Lower lobe of right lung (tissue), 2 donors: ENCODE measurements around the gene LPP. TPM values are rescaled to one million over a fixed set of nuclear protein-coding genes. Genes with fewer than 3 reads are reported as not detected.

Experiments used
- ATAC-seq, 2 donors: fragments of 200-7000 bp; cut with Tn5 transposase; one replicate each; pipeline ENCODE4 v1.9.1; 2020 to 2022; ENCODE audit warnings: mild to moderate bottlenecking in 2 of 2, moderate library complexity in 2 of 2
- DNase-seq: peaks from one replicate; pipeline ENCODE4 v3.0.0-alpha.2; 2020
- H3K27ac ChIP-seq: fragments of 200-600 bp; one replicate; pipeline ENCODE4 v1.8.0; 2022
- H3K27me3 ChIP-seq: fragments of 200-600 bp; one replicate; pipeline ENCODE4 v1.8.0; 2022; ENCODE audit warnings: low read depth
- H3K36me3 ChIP-seq: fragments of 200-600 bp; one replicate; pipeline ENCODE4 v1.8.0; 2022; ENCODE audit warnings: mild to moderate bottlenecking
- H3K4me1 ChIP-seq: fragments of 200-600 bp; one replicate; pipeline ENCODE4 v1.8.0; 2022
- H3K4me3 ChIP-seq: fragments of 200-600 bp; one replicate; pipeline ENCODE4 v1.8.0; 2022; ENCODE audit warnings: mild to moderate bottlenecking
- H3K9me3 ChIP-seq: fragments of 200-600 bp; one replicate; pipeline ENCODE4 v1.8.0; 2022
- intact Hi-C: fragments of 100-400 bp; cut with DNase I; formaldehyde crosslinking; loops from one replicate; pipeline ENCODE4 v1.11.0; 2022
- total RNA-seq: library from RNA; stranded (reverse); fragmentation: NEBNext Ultra II Directional; extraction: Animal tissue kit (Norgen Biotek cat#: 25700); gene quantifications from one replicate; pipeline ENCODE4 v1.2.1, GENCODE V29; 2021
- TF ChIP-seq, protein P1 (sequence below): fragments of 200-600 bp; IDR thresholded peaks from one replicate; pipeline ENCODE4 v1.8.0; 2022; ENCODE audit warnings: antibody characterized with exemption, mild to moderate bottlenecking
- donor health status: DM: no; HTN: yes; CAD: no; lungs with severe emphysema.

LPP gene
- total RNA-seq, 1 donor from 2014 or later, result 180 TPM

DNA sequence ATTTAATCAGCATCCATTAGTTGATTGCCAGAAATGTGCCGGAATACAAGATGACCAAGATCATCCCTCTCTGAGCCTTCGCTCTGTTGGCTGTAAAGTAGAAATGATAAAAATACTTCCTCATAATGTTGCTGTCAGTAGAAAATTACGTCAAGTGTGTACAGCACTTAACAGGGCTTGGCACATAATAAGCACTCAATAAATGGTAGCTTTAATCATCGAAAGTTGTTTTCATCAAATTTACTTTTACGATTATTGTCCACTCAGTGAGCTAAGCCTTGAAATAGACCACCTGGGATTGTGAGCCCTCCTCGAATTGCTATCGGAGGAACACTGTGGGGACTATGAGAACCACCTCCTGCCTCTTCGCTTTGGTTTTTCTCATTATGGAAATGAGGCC is 716.5 kb downstream of the LPP start:
- Histone ChIP-seq H3K36me3 (peaks cover 34% of the 10 kb centered on the region), H3K4me3 (no peak overlapping the region), H3K9me3 (no peaks in the 10 kb centered on the region), H3K27me3 (no peaks in the 10 kb centered on the region), H3K27ac (no peak overlapping the region), H3K4me1 (no peaks in the 10 kb centered on the region)
- DNase-seq (no peak), ATAC-seq (no peak)
- TF ChIP-seq, protein P1, sequence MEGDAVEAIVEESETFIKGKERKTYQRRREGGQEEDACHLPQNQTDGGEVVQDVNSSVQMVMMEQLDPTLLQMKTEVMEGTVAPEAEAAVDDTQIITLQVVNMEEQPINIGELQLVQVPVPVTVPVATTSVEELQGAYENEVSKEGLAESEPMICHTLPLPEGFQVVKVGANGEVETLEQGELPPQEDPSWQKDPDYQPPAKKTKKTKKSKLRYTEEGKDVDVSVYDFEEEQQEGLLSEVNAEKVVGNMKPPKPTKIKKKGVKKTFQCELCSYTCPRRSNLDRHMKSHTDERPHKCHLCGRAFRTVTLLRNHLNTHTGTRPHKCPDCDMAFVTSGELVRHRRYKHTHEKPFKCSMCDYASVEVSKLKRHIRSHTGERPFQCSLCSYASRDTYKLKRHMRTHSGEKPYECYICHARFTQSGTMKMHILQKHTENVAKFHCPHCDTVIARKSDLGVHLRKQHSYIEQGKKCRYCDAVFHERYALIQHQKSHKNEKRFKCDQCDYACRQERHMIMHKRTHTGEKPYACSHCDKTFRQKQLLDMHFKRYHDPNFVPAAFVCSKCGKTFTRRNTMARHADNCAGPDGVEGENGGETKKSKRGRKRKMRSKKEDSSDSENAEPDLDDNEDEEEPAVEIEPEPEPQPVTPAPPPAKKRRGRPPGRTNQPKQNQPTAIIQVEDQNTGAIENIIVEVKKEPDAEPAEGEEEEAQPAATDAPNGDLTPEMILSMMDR, result no peak
- intact Hi-C loops, result no loop called here

DNA sequence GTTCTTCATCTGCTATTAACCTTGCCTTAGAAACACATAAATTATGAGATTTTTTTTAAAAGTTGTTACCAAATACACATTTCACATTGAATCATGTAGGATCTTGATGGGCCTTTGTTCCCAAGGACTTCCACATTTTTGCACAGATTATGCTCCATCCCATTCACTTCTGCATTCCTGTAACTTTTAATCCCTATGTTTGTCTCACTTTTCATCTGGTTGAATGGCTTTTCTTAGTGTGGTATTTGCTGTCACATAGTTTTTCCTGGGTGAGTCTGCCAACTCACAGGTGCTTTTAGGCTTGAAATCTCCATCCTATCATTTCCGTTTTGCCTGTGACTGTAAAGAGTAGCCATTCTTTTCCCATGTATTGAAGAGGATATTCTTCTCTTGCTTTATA is 720.6 kb downstream of the LPP start:
- DNase-seq (no peak), ATAC-seq (no peak)
- H3K36me3 ChIP-seq, result peaks cover 37% of the 10 kb centered on the region
- H3K9me3 ChIP-seq, result no peaks in the 10 kb centered on the region
- TF ChIP-seq, protein P1, result no peak
- intact Hi-C loops, result no loop called here
- H3K27ac ChIP-seq, result no peak overlapping the region
- H3K4me1 ChIP-seq, result no peaks in the 10 kb centered on the region
- H3K27me3 ChIP-seq, result no peaks in the 10 kb centered on the region
- no peak overlapping the region for H3K4me3 ChIP-seq

DNA sequence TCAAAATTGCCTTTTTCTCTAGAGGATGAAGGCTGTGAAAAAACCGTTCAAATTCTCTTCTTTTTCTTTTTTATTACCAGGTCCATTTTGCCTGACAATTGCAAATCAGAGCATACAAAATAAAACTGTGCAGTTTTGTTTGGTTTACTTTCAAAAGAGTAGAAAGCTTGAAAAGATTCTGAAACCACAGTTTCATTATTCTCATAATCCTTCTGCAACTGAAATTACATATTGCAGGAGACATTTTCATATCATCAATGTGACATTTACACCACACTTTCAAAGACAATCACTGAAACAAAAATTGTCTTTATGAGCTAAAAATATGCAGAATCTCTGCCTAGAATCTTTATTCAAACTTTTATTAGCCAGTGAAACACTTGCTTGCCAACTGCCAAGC is 721.5 kb downstream of the LPP start:
- ATAC-seq (no peak), DNase-seq (no peak)
- peaks cover 37% of the 10 kb centered on the region for H3K36me3 ChIP-seq
- intact Hi-C loops, result no loop called here
- TF ChIP-seq, protein P1, result no peak
- H3K9me3 ChIP-seq, result no peaks in the 10 kb centered on the region
- H3K4me3 ChIP-seq, result no peak overlapping the region
- no peak overlapping the region for H3K27ac ChIP-seq
- H3K4me1 ChIP-seq, result no peaks in the 10 kb centered on the region
- no peaks in the 10 kb centered on the region for H3K27me3 ChIP-seq

DNA sequence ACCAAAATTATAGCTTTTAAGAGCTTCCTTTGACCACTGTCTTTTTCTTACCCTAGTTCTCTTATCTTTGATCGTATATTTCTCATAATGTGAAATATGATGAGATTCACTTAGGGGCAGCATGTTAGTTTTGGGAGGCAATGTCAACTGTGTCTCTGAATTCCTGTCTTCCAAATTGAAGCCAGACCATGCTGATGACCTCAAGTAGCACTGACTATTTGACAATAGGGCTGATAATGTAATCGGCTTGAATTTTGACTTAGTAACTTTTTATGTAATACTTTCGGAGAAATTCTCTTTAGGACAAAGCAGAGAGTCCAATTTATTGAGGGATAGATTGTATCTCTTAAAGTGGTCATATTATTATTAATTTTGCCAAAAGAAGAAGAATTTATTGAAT is 722.4 kb downstream of the LPP start:
- H3K9me3 ChIP-seq, result no peaks in the 10 kb centered on the region
- no peak overlapping the region for H3K4me3 ChIP-seq
- H3K27ac ChIP-seq, result no peak overlapping the region
- ATAC-seq, result no peak
- H3K27me3 ChIP-seq, result no peaks in the 10 kb centered on the region
- intact Hi-C loops, result no loop called here
- TF ChIP-seq, protein P1, result no peak
- DNase-seq, result no peak
- peaks cover 37% of the 10 kb centered on the region for H3K36me3 ChIP-seq
- peaks cover 2% of the 10 kb centered on the region for H3K4me1 ChIP-seq

DNA sequence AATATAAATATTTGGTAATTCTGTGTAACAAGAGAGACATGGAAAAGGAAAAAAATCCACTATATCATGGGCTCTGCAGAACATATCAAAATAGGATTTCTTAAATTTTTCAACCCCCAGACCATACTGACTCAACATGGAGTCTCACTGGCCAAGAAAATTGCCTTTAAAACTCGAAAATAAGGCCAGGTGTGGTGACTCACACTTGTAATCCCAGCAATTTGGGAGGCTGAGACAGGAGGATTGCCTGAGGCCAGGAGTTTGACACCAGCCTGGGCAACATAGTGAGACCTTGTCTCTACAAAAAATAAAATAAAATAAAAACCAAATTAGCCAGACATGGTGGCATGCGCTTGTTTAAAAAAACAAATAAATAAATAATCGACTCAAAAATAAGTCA is 723.4 kb downstream of the LPP start:
- Histone ChIP-seq H3K9me3 (no peaks in the 10 kb centered on the region), H3K27ac (no peak overlapping the region), H3K4me3 (no peak overlapping the region), H3K36me3 (peaks cover 36% of the 10 kb centered on the region), H3K27me3 (no peaks in the 10 kb centered on the region), H3K4me1 (peaks cover 8% of the 10 kb centered on the region)
- no peak for DNase-seq
- intact Hi-C loops, result no loop called here
- TF ChIP-seq, protein P1, result no peak
- no peak for ATAC-seq

DNA sequence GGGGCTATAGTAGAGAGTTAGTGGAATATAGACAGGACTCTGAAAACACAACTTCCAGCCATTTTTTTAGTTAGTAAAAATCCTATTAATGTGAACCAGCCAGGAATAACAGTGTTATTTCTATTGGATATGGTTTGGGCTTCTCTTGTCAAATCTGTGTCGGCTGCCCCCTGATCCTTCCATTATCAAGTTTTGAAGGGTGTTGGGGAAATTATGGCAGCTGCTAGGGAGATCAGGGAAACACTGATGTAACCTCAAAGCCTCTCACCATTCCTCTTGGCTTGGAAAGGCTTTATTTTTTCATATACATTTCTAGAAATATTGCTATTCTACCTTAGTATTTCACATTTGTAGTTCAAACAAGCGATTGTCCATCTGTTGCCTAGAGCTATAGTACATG is 724.1 kb downstream of the LPP start:
- H3K4me1 ChIP-seq, result peaks cover 8% of the 10 kb centered on the region
- no peak overlapping the region for H3K27ac ChIP-seq
- H3K27me3 ChIP-seq, result no peaks in the 10 kb centered on the region
- TF ChIP-seq, protein P1, result no peak
- H3K36me3 ChIP-seq, result peaks cover 29% of the 10 kb centered on the region
- ATAC-seq, result no peak
- intact Hi-C loops, result no loop called here
- H3K9me3 ChIP-seq, result no peaks in the 10 kb centered on the region
- no peak for DNase-seq
- H3K4me3 ChIP-seq, result no peak overlapping the region
